NCI-H446 (cell line): ENCODE results near the gene CHRNA10.
A peak's percentile ranks its signal among the peaks of the same experiment; 100 is the strongest.
"Not testable (repeated sequence)": the region's sequence is repeated elsewhere in the genome, so short reads cannot be mapped to it uniquely, and the experiment has no call there.

Experiments used
- DNase-seq, 2 experiments: peaks; one replicate each; lab custom pipeline; 2025; lab: John Stamatoyannopoulos, UW

Gene CHRNA10

DNA sequence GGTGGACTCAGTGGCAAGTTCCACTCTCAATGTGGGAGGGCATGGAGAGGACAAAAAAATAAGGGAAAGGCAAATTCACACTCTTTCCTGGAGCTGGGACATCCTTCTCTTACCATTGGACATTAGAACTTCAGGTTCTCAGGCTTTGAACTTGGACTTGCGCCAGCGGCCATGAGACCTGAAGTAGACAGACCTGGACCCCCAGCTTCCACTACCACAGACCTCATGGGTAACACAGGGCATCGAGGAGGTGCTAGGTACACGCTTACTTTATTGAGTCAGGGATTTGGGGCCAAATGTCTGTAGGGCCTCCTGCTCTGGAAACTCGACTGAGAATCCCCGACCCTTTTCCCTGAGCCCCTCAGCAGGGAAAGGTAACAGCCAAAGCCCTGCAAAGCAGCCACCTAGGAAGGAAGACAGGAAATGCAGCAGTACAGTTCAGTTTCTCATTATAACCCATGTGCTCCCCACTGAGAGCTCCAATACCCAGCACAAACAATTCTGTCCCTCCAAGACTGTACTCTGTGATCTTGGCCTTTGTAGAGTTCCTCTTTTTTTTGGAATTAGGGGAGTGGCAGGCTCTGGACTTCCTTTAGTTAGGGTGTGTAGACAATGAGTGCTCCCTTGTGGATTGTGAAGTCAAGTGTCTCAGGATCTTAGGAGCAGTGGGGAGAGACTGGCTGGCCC, 5.7 kb downstream of the CHRNA10 start:
- no peak for DNase-seq

DNA sequence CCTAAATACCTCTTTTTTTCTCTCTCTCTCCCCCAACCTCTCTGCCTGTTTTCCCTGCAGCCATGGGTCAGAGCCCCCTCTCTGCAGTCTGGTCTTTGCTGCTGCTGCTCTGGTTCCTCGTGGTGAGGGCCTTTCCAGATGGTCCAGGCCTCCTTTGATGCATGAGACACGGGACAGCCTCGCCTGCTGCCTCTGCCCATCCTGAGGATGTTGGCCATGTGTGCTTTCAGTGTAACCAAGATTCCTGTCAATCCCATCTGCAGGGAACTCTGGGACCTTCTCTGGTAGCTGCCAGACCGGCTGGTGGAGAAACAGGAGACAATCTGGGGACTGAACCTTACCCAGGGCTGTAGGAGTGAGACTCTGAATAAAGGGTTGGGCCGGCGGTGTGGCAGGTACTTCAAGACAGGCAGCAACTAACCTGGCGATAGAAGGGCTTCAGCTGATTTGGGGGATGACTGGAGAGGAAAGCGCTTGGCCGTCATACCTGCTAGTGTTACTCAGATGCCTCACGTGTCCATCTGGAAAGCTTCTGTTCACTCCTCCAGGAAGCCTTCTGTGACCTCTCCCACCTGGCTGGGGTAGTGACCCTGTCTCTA, 7.1 kb downstream of the CHRNA10 start:
- no peak for DNase-seq

DNA sequence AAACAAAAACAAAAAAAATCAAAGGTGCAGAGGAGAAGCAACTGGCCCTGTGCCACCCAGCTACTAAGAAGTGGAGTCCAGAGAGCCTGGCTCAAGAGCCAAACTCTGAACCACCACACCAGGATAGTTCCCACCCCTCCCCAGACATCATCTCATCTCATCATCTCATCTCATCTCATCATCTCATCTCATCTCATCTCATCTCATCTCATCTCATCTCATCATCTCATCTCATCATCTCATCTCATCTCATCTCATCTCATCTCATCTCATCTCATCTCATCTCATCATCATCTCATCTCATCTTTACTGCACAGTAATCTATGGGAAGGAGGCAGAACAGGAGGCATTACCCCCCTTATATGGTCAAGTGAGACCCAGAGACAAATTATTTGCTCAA, 8.3 kb downstream of the CHRNA10 start:
- DNase-seq = no peak

DNA sequence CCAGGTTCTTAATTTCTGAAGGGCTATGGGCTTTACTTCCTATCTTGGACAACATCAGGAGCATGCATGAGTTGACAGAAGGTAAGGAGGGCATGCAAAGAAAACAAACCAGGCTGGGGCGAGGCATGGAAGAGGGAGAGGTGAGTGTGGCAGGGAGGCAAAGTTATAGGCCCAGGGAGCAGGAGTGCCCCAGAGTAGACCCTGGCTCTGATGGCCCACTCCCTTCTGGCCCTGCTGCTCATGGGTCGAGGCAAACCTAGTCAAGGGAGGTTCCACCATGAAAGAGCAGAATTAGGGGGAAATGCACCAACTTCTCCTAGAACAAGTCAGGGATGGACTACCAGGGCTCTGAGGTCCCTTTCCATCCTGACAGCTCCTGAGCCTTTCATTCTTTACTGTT, 10.2 kb downstream of the CHRNA10 start:
- no peak for DNase-seq

DNA sequence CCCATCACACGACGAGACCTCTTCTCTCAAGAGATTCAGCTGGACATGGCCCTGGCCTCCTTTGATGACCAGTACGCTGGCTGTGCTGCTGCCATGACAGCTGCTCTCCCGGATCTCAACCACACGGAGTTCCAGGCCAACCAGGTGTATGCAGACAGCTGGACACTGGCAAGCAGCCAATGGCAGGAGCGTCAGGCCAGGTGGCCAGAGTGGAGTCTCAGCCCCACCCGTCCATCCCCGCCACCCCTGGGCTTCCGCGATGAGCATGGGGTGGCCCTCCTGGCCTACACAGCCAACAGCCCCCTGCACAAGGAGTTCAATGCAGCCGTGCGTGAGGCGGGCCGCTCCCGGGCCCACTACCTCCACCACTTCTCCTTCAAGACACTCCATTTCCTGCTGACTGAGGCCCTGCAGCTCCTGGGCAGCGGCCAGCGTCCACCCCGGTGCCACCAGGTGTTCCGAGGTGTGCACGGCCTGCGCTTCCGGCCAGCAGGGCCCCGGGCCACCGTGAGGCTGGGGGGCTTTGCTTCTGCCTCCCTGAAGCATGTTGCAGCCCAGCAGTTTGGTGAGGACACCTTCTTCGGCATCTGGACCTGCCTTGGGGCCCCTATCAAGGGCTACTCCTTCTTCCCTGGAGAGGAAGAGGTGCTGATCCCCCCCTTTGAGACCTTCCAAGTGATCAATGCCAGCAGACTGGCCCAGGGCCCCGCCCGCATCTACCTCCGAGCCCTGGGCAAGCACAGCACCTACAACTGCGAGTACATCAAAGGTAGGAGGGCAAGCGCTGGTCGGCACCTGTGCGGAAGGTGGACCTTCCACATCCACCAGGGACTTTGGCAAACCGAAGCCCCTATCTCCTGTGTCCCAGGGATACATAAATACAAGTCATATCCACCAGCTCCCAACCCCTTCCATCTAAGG, 11.3 kb downstream of the CHRNA10 start:
- no peak for DNase-seq

DNA sequence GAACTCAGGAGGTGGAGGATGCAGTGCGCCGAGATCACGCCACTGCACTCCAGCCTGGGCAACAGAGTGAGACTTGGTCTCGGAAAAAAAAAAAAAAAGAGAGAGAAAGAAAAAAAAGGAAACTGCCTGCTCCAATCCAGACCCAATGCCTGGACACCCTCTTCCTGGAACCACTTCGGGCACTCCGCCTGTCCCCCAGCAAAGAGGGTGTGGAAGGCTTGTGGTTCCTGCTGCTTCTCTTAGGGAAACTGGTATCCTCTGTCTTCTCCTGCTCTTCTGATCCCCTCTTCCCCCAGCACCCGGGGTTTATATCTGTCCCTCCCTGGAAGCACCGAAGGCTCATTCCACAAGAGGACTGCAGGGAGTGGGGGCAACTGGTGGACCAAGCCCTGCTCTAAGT, 12.9 kb downstream of the CHRNA10 start:
- no peak for DNase-seq

DNA sequence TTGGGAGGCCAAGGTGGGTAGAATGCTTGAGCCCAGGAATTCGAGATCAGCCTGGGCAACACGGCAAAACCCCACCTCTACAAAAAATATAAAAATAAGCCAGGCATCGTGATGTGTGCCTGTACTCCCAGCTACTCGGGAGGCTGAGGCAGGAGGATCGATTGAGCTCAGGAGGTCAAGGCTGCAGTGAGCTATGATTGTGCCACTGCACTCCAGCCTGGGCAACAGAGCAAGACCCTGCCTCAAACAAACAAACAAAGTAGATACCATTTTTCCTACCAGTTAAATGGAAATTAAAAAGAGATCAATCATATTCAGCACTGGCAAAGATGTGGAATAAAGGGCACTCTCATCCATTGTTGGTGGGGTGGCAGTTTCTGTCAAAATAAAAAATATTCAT, 13.9 kb downstream of the CHRNA10 start:
- DNase-seq = not testable (repeated sequence)

DNA sequence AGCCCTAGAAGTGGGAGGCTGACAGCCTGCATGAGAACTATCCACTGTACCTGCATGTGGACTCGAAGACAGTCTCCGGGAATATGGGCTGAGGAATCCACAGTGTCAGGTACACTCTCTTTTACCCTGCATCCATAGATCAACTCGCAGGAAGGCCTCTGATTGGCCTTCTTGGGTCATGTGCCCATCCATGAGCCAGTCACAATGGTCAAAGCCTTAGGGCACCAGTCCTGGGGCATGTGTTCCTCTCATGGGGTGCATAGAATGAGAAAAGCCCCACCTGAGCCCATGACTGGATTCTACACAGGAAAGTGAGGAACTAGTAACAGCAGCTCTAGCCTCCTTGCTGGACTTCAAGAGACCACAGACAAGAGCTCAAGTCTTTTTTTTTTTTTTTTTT, 15.6 kb downstream of the CHRNA10 start:
- DNase-seq = no peak

DNA sequence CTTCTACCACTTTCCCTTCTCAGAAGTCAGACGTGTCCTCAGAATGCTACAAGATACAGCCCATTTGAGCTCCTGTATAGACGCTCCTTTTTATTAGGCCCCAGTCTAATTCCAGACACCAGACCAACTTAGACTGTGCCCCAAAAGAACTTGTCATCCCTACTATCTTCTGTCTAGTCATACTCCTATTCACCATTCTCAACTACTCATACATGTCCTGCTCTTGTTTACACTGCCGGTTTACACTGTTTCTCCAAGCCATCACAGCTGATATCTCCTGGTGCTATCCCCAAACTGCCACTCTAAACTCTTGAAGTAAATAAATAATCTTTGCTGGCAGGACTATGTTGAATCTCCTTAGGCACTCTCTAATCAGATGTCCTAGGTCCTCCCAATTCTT, 18.7 kb downstream of the CHRNA10 start:
- DNase-seq = not testable (repeated sequence)

DNA sequence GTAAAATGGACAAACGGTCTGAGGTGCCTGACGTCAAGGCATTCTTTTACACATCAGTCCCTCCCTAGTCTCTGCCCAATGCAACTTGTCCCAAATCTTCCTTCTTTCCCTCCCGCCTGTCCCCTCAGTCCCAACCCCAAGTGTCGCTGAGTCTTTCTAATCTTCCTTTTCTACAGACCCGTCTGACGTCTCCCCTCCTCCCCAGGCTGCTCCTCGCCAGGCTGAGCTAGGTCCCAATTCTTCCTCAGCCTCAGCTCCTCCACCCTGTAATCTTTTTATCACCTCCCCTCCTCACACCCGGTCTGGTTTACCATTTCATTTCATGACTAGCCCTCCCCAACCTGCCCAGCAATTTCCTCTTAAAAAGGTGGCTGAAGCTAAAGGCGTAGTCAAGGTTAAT, 21.8 kb downstream of the CHRNA10 start:
- not testable (repeated sequence) for DNase-seq

DNA sequence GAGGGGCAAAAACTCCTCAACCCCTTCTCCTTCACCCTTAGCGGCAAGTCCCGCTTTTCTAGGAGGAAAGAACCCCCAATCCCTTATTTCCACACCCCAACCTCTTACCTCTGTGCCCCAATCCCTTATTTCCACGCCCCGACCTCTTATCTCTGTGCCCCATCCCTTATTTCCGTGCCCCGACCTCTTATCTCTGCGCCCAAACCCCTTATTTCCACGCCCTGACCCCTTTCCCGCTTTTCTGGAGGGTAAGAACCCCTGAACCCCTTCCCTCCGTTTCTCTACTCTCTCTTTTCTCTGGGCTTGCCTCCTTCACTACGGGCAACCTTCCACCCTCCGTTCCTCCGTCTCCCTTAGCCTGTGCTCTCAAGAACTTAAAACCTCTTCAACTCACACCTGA, 22.3 kb downstream of the CHRNA10 start:
- not testable (repeated sequence) for DNase-seq

DNA sequence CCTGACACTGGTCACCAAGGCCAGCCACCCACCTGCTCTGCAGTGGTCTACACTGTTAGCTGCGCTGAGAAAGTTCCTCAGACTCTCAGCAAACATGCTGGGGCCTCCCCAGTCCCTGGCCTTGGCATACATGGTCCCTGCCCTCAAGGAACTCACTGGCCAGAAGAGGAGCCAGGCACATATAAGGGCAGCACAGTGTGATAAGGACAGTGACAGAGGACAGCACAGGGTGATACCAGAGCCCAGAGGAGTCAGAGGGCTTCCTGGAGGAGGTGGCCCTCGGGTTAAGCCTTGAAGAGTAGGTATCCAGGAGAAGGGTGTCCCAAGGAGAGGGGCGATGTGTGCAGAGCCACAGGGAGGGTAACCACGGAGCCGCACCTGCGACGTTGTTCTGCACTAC, 25.6 kb downstream of the CHRNA10 start:
- no peak for DNase-seq

DNA sequence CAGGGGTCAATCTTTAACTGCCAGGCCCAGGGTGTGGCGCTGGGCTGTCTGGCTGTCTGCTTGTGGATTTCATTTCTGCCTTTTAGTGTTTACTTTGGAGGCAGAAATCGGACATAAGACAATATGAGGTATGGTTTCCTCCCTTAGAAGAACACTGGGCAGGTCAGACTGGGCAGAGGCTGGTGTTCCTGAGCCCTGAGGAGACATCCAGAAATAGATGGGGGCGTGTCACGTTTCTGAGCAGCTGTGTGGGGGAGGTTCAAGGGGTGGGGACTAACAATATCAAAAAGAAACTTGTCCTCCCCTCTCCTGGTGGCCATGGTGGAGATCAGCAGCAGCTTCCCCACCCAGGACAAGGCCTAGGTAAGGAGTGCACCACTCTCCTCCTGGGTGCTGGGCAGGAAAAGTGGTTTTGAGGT, 26.4 kb downstream of the CHRNA10 start, which contains the start of gene ART1:
ART1 (plus strand) TSS at position 312 of the 419 bp plus-strand sequence. CDS start 14,086 bp downstream, outside the sequence.
- DNase-seq = no peak

DNA sequence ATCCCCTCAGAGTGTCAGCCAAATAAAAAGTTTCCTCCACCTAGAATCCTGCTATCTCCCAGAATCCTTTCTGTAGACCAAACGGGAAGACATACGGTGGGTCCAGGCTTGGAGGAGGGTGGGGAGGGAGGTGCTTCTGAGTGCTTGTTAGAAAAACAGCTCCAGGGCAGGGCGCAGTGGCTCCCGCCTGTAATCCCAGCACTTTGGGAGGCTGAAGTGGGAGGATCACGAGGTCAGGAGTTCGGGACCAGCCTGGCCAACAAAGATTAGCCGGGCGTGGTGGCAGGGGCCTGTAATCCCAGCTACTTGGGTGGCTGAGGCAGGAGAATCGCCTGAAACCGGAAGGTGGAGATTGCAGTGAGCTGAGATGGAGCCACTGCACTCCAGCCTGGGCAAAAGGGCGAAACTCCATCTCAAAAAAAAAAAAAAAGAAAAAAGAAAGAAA, 28.1 kb downstream of the CHRNA10 start:
- DNase-seq = not testable (repeated sequence)

DNA sequence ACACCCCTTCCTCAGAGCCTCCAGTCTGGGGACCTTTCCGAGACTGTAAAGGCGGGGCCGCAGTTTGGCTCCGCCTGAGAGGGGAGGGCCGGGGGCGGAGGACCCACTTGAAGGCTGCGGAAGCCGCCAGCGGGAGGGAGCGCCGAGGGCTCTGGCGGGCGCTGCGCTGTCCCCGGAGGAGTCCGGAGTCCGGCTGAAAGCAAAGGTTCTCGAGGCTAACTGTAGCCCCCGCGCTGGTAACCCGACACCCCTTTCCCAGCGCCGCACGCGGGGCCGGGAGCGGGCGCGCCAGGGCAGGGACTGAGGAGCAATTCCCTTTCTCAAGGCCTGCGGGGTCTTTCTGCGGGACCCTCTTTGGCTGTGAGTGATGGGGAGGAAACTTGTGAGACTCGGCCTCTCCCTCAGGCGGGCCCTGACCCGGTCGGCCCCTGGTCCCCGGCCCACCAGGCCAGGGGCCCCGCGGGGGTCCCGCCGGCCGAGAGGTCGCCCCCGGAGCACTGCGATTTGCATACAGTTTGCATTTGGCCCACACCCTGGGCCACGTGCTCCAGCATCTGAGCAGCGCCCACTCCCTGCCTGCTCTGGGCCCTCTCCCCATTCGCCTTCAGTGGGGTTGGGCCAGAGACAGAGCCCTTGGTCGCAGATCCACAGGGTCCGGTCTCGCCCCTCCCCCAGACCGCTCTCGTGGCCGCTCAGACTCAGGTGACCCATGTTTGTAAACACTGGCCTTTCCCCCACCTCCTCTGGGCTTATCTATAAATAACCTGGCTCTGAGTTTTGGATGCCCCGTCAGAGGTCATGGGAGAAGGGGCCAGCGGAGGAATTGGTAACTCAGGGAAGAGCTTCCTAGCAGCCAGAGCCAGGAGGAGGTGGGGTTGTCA, 28.9 kb downstream of the CHRNA10 start:
- peak; percentile 23 to 84 for DNase-seq

DNA sequence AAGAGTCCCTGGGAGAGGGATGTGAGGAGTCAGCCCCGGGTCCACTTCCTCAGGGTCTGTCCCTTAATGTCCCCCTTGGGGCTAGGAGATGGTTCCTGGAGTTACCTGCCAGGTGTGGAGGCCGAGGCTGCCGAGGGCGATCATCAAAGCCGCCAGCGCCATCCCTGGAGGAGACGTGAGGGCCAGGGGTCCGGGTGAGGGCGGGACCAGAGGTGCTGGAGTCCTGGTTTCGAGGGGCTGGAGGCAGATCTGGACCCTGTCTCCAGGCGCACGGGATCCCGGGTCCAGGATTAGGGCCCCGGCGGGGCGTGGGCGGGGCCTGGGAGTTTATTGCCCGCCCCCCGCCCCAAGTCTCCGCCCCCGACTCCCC, 29.5 kb downstream of the CHRNA10 start, which contains the start of gene ART5:
ART5 (minus strand) TSS at position 292 of the 370 bp plus-strand sequence; CDS start at position 162, 130 bp downstream.
- DNase-seq = no peak

DNA sequence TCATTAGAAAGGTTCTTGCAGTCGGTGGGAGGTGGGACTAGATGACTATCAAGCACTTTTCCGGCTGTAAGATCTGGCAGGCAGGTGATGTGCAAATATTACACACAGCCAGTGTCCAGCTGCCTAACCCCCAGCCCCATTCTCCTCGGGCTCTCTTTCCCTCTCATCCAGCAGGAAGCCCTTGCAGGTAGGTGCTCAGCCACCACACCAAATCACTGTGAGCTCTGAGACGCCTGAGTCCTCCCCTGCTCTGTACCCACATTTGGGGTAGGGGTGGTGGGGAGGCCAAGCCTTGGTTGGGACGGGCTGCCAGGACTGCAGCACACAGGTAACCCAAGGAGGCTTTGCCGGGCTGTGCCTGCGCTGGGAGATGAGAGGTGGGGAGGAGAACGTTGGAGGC, 30.0 kb downstream of the CHRNA10 start:
- DNase-seq = no peak

DNA sequence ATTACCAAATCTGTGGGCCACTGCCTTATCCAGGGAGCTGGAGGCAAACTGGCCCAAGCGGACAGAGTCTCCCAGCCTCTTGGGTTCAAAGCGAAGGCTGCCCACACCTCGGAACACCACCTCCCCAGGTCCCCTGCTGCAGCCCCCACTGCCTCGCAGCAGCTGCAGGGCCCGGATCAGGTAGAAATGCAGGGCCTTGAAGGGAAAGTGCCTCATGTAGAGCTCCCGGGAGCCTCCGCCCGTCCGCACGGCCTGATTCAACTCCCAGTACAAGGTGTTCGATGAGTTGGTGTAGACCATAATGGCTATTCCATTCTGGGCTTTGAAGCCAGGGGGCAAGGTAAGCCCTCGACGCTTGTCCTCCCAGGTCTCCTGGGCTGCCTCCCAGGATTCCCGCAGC, 31.3 kb downstream of the CHRNA10 start:
- no peak for DNase-seq

DNA sequence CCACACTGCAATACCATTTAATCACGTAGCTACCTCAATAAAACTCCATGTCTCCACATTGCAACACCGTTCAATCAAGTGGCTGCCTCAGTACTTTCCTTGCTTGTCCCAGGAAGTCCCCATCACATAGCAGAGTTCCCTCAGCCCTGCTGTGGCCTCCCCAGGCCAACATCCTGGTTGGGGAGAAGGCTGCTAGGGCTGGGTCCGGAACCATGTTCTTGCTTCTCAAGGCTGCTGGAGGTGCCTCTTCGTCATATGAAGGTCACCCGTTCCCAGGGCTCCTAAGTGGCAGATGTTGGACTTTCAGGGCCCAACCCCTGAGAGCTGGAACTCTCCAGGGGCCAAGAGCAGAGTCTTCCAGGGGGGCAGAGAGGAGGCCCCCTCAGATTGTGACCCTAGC, 32.7 kb downstream of the CHRNA10 start:
- DNase-seq = no peak

DNA sequence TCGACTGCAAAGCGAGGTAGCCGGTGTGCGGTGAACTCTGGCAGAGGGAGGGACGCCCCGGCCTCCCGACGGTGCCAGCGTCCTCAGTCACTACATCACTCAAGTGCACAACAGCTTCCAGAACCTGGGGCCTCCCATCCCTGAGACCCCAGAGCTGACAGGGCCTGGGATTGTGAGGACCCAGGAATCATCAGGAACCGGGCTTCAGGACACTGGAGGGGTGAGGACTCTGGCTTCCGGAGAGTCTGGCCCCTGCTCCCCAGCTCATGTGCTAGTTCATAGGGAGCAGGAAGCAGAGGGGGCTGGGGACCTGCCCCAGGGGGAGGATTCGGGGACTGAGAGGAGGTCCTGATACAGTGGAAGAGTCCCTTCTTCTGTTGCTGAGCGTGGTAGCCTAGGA, 34.0 kb downstream of the CHRNA10 start:
- no peak for DNase-seq

DNA sequence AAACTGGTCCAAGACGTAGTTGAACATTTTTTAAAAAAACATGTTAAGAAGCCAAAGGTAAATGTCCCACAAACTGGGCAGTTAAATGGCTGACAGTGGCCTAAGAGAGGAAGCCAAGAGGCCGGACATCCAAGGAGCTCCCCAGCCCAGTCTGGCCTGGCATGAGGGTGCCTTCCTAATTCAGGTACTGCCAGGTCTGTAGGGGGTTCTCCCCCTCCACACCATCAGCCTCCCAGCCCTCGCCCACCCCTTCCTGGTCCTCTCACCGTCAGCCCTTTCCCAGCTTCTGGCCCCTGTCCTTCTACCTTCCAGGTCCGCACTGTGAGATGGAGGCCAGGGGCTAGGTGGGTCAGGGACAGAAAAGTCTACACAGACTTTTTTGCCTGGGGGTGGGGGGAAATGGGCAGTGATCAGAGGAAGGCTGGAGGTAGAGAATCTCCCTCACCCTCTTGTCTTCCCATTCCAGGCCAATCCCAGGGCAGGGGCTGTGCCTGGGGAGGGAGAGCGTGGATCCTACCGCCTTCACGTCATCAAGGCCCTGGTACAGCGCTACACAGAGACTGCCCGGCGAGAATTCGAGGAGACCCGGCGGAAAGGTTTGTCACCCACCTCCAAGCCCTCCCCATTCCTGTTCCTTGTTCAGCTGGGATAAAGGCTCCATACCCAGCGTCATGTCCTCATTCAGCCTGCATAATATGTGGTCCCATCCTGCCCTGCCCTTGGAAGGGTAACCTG, 35.4 kb downstream of the CHRNA10 start:
- no peak for DNase-seq
